Gastroesophageal sphincter (tissue), 4 donors: ENCODE measurements around the gene CASP10. TPM values are rescaled to one million over a fixed set of nuclear protein-coding genes. Genes with fewer than 3 reads are reported as not detected.

Source experiments
- ATAC-seq: fragments of 150-250 bp; one replicate; pipeline ENCODE4 v1.9.1; 2016; ENCODE audit warnings: mild to moderate bottlenecking, moderate library complexity
- H3K27ac ChIP-seq, 4 donors: fragments of 200-600 bp; sonication (generic) in 3 of 4; 1 replicate in 3 of 4; 2 replicates in 1 of 4; pipeline ENCODE4 v1.5.1; 2016 to 2019
- H3K27me3 ChIP-seq: fragments of 200-600 bp; sonication (generic); one replicate; pipeline ENCODE4 v1.5.1; 2019
- H3K36me3 ChIP-seq, 2 donors: fragments of 200-600 bp; sonication (generic); one replicate each; pipeline ENCODE4 v1.5.1; 2019; ENCODE audit warnings: control low read depth in 1 of 2
- H3K4me1 ChIP-seq, 3 donors: fragments of 200-600 bp; sonication (generic); 1 replicate in 2 of 3; 2 replicates in 1 of 3; pipeline ENCODE4 v1.5.1; 2016 to 2019; ENCODE audit warnings: control low read depth in 2 of 3
- H3K4me3 ChIP-seq, 2 donors: fragments of 200-600 bp; sonication (generic); one replicate each; pipeline ENCODE4 v1.5.1; 2019; ENCODE audit warnings: mild to moderate bottlenecking in 1 of 2, moderate library complexity in 1 of 2
- H3K9me3 ChIP-seq, 3 donors: fragments of 200-600 bp; sonication (generic); one replicate each; pipeline ENCODE4 v1.5.1; 2017 to 2019; ENCODE audit warnings: control low read depth in 2 of 3
- CTCF ChIP-seq, 4 experiments: fragments of 200-600 bp in 2 of 4; fragments of 450-650 bp in 2 of 4; sonication (generic) in 1 of 4; IDR thresholded peaks; one replicate each; pipeline ENCODE4 v1.5.1; 2017 to 2019; ENCODE audit warnings: antibody characterized with exemption in 4 of 4, mild to moderate bottlenecking in 2 of 4, moderate library complexity in 2 of 4
- EP300 ChIP-seq: sonication (generic); formaldehyde crosslinking; IDR thresholded peaks from one replicate; pipeline ENCODE4 v1.6.1; 2017; ENCODE audit warnings: antibody characterized with exemption, mild to moderate bottlenecking
- POLR2A ChIP-seq, 2 donors: fragments of 450-650 bp; IDR thresholded peaks; one replicate each; pipeline ENCODE4 v1.6.1; 2017; ENCODE audit warnings: antibody characterized with exemption in 2 of 2, mild to moderate bottlenecking in 2 of 2, moderate library complexity in 1 of 2
- POLR2AphosphoS5 ChIP-seq: sonication (generic); formaldehyde crosslinking; IDR thresholded peaks from one replicate; pipeline ENCODE4 v1.6.1; 2017; ENCODE audit warnings: antibody characterized with exemption
- WGBS, 2 donors: methylation state at CpG; one replicate each; pipeline ENCODE4 v1.1.5; 2018; ENCODE audit warnings: low coverage in 1 of 2; 5-methylcytosine and 5-hydroxymethylcytosine counted together
- total RNA-seq, 4 donors: library from RNA; depleted of rRNA; stranded (reverse); fragments of >200 nt; gene quantifications; one replicate each; pipeline ENCODE4 v1.1.0, GENCODE V29; 2016

The CASP10 gene
- total RNA-seq, 4 donors from 2014 or later: 2.6 to 7.5 (median 6.3) TPM

GRCh38 chr2:201223089-201224073, 40.4 kb downstream of the CASP10 start:
- H3K36me3 ChIP-seq: peaks cover 0 to 2% of the 10 kb centered on the region in 2 donors
- H3K27me3 ChIP-seq: no peaks in the 10 kb centered on the region
- no peak for TF ChIP-seq POLR2A (IDR thresholded peaks at IDR 0.05)
- TF ChIP-seq CTCF (IDR thresholded peaks at IDR 0.05): no peak
- no peak for TF ChIP-seq EP300
- TF ChIP-seq POLR2AphosphoS5: no peak
- no peak overlapping the region for H3K27ac ChIP-seq
- no peaks in the 10 kb centered on the region for H3K4me1 ChIP-seq
- H3K4me3 ChIP-seq: no peak overlapping the region
- 68 to 71% methylated on average over 5 to 8 of the region's 8 CpGs for WGBS, 2 donors
- no peaks in the 10 kb centered on the region for H3K9me3 ChIP-seq
- ATAC-seq: no peak

GRCh38 chr2:201228271-201228911, 45.5 kb downstream of the CASP10 start:
- no peak overlapping the region for H3K4me3 ChIP-seq
- H3K27ac ChIP-seq: no peak overlapping the region
- H3K36me3 ChIP-seq: no peaks in the 10 kb centered on the region
- H3K27me3 ChIP-seq: no peaks in the 10 kb centered on the region
- TF ChIP-seq POLR2A (IDR thresholded peaks at IDR 0.05) (no peak), POLR2AphosphoS5 (no peak), CTCF (IDR thresholded peaks at IDR 0.05) (no peak), EP300 (no peak)
- H3K4me1 ChIP-seq: peaks cover 0 to 12% (median 4%) of the 10 kb centered on the region in 3 donors
- 78 to 90% methylated on average over 2 to 3 of the region's 3 CpGs for WGBS, 2 donors
- H3K9me3 ChIP-seq: no peaks in the 10 kb centered on the region
- ATAC-seq: no peak

DNA sequence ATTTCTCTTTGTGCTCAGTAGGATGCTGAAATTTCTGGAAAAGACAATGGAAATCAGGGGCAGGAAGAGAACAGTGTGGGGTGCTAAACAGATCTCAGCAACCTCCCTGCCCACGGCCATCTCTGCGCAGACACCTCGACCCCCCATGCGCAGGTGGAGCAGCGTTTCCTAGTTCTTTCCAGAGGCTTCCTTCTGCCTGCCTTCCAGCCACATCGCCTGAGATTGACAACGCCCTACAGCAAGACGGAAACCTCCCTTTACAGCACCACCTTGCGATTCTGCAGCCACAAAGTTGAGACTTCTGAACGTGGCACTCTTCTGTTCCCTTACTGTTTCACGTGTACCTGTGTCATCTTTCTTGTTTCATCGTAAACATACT, 46.0 kb downstream of the CASP10 start:
- ATAC-seq: no peak
- peaks cover 0 to 12% (median 4%) of the 10 kb centered on the region in 3 donors for H3K4me1 ChIP-seq
- H3K27me3 ChIP-seq: no peaks in the 10 kb centered on the region
- H3K4me3 ChIP-seq: no peak overlapping the region
- no peak for TF ChIP-seq EP300
- no peak for TF ChIP-seq POLR2AphosphoS5
- no peak for TF ChIP-seq CTCF (IDR thresholded peaks at IDR 0.05)
- no peak for TF ChIP-seq POLR2A (IDR thresholded peaks at IDR 0.05)
- H3K9me3 ChIP-seq: no peaks in the 10 kb centered on the region
- no peaks in the 10 kb centered on the region for H3K36me3 ChIP-seq
- H3K27ac ChIP-seq: no peak overlapping the region
- 51 to 73% methylated on average over 5 to 12 of the region's 12 CpGs for WGBS, 2 donors

GRCh38 chr2:201231781-201232466, 49.0 kb downstream of the CASP10 start:
- TF ChIP-seq CTCF (IDR thresholded peaks at IDR 0.05) (peak; percentile 64 to 83 (median 66)), EP300 (no peak)
- ATAC-seq: peak; percentile 78

More at GRCh38 chr2:201231781-201232466, 49.0 kb downstream of the CASP10 start:
- Histone ChIP-seq H3K9me3 (no peaks in the 10 kb centered on the region), H3K4me1 (peaks cover 0 to 25% (median 6%) of the 10 kb centered on the region in 3 donors), H3K27ac (peak overlapping the region in 2 of 4 donors; percentile 36 to 47), H3K36me3 (no peaks in the 10 kb centered on the region), H3K4me3 (no peak overlapping the region), H3K27me3 (no peaks in the 10 kb centered on the region)
- 11 to 13% methylated on average over 5 to 8 of the region's 8 CpGs for WGBS, 2 donors
